ENCODE results near the gene LRRC41. TPM values are rescaled to one million over a fixed set of nuclear protein-coding genes. Genes with fewer than 3 reads are reported as not detected.
"Not testable (repeated sequence)": the region's sequence is repeated elsewhere in the genome, so short reads cannot be mapped to it uniquely, and the experiment has no call there.

Gene LRRC41
- total and polyA plus RNA-seq, 9 donors = 37.5 to 99.8 (median 72.3) TPM

DNA sequence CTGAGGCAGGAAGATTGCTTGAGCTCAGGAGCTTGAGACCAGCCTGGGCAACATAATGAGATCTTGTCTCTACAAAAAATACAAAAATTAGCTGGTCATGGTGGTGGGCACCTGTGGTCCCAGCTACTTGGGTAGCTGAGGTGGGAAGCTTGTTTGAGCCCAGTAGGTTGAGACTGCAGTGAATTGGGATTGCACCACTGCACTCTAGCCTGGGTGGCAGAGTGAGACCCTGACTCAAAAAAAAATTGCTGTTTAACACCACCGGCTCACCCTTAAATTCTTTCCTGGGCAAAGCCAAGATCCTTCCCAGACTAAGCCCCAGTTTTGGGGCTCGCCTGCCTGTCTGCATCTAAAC is 30.6 kb upstream of the LRRC41 start:
- TF ChIP-seq, protein P1, sequence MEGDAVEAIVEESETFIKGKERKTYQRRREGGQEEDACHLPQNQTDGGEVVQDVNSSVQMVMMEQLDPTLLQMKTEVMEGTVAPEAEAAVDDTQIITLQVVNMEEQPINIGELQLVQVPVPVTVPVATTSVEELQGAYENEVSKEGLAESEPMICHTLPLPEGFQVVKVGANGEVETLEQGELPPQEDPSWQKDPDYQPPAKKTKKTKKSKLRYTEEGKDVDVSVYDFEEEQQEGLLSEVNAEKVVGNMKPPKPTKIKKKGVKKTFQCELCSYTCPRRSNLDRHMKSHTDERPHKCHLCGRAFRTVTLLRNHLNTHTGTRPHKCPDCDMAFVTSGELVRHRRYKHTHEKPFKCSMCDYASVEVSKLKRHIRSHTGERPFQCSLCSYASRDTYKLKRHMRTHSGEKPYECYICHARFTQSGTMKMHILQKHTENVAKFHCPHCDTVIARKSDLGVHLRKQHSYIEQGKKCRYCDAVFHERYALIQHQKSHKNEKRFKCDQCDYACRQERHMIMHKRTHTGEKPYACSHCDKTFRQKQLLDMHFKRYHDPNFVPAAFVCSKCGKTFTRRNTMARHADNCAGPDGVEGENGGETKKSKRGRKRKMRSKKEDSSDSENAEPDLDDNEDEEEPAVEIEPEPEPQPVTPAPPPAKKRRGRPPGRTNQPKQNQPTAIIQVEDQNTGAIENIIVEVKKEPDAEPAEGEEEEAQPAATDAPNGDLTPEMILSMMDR (IDR thresholded peaks at IDR 0.05) = no peak
- TF ChIP-seq EP300 (IDR thresholded peaks at IDR 0.05) = no peak
- no peak for TF ChIP-seq POLR2A (IDR thresholded peaks at IDR 0.05)
- intact Hi-C loops (cut with DNase I) = no loop called here
- Histone ChIP-seq H3K36me3 (no peaks in the 10 kb centered on the region), H3K4me3 (no peak overlapping the region), H3K27ac (no peak overlapping the region), H3K4me1 (ENCODE audit: insufficient read depth) (no peaks in the 10 kb centered on the region), H3K9me3 (no peaks in the 10 kb centered on the region), H3K27me3 (no peaks in the 10 kb centered on the region)
- 62 to 75% (median 66%) methylated on average over 2 of the region's 2 CpGs for WGBS, 3 donors
- no peak for DNase-seq

DNA sequence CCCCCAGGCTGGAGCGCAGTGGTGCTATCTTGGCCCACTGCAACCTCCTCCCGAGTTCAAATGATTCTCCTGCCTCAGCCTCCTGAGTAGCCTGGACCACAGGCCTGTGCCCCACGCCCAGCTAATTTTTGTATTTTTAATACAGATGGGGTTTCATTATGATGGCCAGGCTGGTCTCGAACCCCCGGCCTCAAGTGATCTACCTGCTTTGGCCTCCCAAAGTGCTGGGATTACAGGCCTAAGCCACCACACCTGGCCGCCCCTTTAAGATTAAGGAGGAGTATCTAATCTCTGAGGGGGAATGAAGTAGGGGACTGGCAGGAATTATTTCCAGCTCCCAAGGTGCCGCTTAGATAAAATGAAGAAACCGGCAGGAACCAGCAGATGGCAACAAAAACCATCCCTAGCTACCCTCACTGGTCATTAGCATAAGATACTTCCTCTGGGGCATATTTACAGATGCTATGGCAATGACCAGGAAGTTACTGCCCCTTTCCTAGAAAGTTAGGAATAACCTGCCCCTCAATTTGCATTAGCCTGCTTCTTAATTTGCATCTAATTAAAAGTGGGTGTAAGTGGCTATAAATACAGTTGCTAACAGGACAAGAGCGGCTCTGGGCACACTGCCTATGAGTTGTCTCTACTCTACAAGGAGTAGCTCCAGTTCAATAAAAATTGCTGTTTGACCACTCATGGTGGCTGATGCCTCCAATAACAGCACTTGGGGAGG is 30.0 kb upstream of the LRRC41 start:
- Histone ChIP-seq H3K36me3 (no peaks in the 10 kb centered on the region), H3K9me3 (no peaks in the 10 kb centered on the region), H3K4me3 (no peak overlapping the region), H3K27ac (no peak overlapping the region), H3K27me3 (no peaks in the 10 kb centered on the region), H3K4me1 (ENCODE audit: insufficient read depth) (no peaks in the 10 kb centered on the region)
- TF ChIP-seq POLR2A (IDR thresholded peaks at IDR 0.05) (no peak), EP300 (IDR thresholded peaks at IDR 0.05) (no peak)
- TF ChIP-seq, protein P1 (IDR thresholded peaks at IDR 0.05) = no peak
- intact Hi-C loops (cut with DNase I) = no loop called here
- WGBS, 3 donors = 78 to 85% (median 80%) methylated on average over 9 of the region's 9 CpGs
- no peak for DNase-seq

- H3K9me3 ChIP-seq; DNase-seq; intact Hi-C loops (cut with DNase I): not testable (repeated sequence)
Measured at GRCh38 chr1:46331786-46332540, 28.5 kb upstream of the LRRC41 start.

GRCh38 chr1:46330381-46330780 is 27.0 kb upstream of the LRRC41 start:
- DNase-seq; H3K9me3 ChIP-seq; intact Hi-C loops (cut with DNase I); H3K27ac ChIP-seq; H3K4me1 ChIP-seq (ENCODE audit: insufficient read depth); H3K36me3 ChIP-seq; H3K27me3 ChIP-seq; H3K4me3 ChIP-seq: not testable (repeated sequence)
- WGBS, 3 donors = 52 to 67% (median 62%) methylated on average over 2 of the region's 2 CpGs

More at GRCh38 chr1:46331786-46332540, 28.5 kb upstream of the LRRC41 start:
- not testable (repeated sequence) for H3K4me1 ChIP-seq (ENCODE audit: insufficient read depth); H3K27ac ChIP-seq; H3K4me3 ChIP-seq; H3K27me3 ChIP-seq; H3K36me3 ChIP-seq
- 82 to 89% (median 87%) methylated on average over 24 of the region's 24 CpGs for WGBS, 3 donors

GRCh38 chr1:46329807-46330206 is 26.4 kb upstream of the LRRC41 start:
- DNase-seq; H3K27me3 ChIP-seq; intact Hi-C loops (cut with DNase I); H3K36me3 ChIP-seq; H3K4me1 ChIP-seq (ENCODE audit: insufficient read depth); H3K27ac ChIP-seq; H3K9me3 ChIP-seq; H3K4me3 ChIP-seq: not testable (repeated sequence)
- WGBS, 3 donors = 65 to 79% (median 73%) methylated on average over 6 to 7 of the region's 7 CpGs

DNA sequence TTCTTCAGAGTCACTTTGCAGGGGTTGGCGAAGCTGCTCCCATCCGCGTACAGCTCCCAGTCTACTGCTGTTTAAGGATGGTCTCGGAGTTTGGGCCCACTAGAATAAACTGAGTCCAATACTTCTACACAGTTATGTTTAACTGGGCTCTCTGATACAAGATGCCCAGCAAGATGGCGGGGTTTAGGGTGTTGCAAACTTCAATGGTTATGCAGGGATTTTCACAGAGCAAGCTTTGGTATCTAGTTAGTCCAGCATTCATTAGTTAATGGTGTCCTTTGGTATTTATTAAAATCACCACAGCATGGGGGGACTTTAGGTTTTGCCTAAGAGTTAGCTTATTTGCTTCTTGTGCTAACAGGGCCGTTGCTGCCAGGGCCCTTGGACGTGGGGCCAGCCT is 24.8 kb upstream of the LRRC41 start:
- 92 to 94% (median 94%) methylated on average over 7 of the region's 7 CpGs for WGBS, 3 donors
- H3K9me3 ChIP-seq; DNase-seq; H3K36me3 ChIP-seq; intact Hi-C loops (cut with DNase I); H3K27ac ChIP-seq; H3K27me3 ChIP-seq; H3K4me1 ChIP-seq (ENCODE audit: insufficient read depth); H3K4me3 ChIP-seq: not testable (repeated sequence)

GRCh38 chr1:46325285-46326076 is 22.1 kb upstream of the LRRC41 start:
- H3K27me3 ChIP-seq; DNase-seq; H3K36me3 ChIP-seq; H3K4me3 ChIP-seq; H3K27ac ChIP-seq; H3K4me1 ChIP-seq (ENCODE audit: insufficient read depth); intact Hi-C loops (cut with DNase I); H3K9me3 ChIP-seq: not testable (repeated sequence)
- WGBS, 3 donors = 91 to 94% (median 94%) methylated on average over 11 of the region's 11 CpGs

DNA sequence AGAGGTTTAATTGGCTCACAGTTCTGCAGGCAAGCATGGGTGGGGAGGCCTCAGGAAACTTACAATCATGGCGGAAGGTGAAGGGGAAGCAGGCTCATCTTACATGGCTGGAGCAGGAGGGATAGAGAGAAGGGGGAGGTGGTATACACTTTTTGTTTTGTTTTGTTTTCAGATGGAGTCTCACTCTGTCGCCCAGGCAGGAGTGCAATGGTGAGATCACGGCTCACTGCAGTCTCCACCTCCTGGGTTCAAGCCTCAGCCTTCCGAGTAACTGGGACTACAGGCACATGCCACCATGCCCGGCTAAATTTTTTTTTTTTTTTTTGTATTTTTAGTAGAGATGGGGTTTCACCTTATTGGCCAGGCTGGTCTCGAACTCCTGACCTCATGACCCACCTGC is 18.8 kb upstream of the LRRC41 start:
- DNase-seq; H3K4me1 ChIP-seq (ENCODE audit: insufficient read depth); H3K27ac ChIP-seq; H3K9me3 ChIP-seq; H3K27me3 ChIP-seq; H3K36me3 ChIP-seq; H3K4me3 ChIP-seq; intact Hi-C loops (cut with DNase I): not testable (repeated sequence)
- 87 to 91% (median 89%) methylated on average over 6 of the region's 6 CpGs for WGBS, 3 donors
